GM12873 (cell line): ENCODE measurements around the gene CHMP6.

Experiments
- CTCF ChIP-seq: IDR thresholded peaks from 2 replicates; pipeline ENCODE4 v1.5.1; 2012; ENCODE audit warnings: low read depth, mild to moderate bottlenecking, moderate library complexity, low read length, control low read depth; ENCODE audit not compliant: insufficient read depth; ENCODE audit errors: missing control alignments

The CHMP6 gene

DNA sequence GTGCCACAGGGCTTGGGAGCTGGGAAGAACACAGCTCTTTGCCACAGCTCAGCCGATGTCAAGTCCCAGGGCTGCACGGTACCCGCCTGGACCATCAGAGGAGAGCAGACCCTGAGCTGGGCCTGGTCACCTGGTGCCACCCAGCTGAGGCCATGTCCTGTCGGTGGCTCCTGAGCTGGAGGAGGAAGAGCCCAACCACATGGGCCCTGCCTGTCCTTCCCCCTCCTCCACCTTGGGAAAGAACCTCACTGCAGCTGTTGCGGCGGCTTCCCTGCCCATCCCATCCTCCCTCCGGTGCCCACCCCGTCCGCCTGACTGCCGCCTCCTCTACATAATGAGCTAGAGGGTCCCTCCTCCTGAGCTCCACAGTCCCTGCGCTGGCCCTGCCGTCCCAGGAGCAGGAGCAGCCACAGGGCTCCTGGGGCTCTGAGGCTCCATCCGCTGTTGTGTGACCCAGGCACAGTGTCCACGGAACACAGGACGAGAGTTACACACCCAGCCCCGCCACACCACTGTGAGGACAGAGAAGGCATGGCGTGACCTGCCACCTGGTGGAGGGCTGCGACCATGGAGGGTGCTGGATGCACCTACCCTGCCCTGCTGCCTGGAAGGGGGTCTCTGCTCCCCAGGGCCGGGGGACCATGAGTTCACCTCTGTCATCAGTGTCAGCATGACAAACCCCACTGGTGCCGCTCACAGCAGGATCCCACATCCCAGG, 21.4 kb upstream of the CHMP6 start:
- peak; percentile 82 for TF ChIP-seq CTCF

GRCh38 chr17:80970762-80971703, 20.6 kb upstream of the CHMP6 start:
- no peak for TF ChIP-seq CTCF

- TF ChIP-seq CTCF = no peak
Measured at GRCh38 chr17:80971704-80972304, 19.8 kb upstream of the CHMP6 start.

- no peak for TF ChIP-seq CTCF
Measured at GRCh38 chr17:80976701-80977100, 14.9 kb upstream of the CHMP6 start.

- no peak for TF ChIP-seq CTCF
Measured at GRCh38 chr17:80977172-80977571, 14.5 kb upstream of the CHMP6 start.

DNA sequence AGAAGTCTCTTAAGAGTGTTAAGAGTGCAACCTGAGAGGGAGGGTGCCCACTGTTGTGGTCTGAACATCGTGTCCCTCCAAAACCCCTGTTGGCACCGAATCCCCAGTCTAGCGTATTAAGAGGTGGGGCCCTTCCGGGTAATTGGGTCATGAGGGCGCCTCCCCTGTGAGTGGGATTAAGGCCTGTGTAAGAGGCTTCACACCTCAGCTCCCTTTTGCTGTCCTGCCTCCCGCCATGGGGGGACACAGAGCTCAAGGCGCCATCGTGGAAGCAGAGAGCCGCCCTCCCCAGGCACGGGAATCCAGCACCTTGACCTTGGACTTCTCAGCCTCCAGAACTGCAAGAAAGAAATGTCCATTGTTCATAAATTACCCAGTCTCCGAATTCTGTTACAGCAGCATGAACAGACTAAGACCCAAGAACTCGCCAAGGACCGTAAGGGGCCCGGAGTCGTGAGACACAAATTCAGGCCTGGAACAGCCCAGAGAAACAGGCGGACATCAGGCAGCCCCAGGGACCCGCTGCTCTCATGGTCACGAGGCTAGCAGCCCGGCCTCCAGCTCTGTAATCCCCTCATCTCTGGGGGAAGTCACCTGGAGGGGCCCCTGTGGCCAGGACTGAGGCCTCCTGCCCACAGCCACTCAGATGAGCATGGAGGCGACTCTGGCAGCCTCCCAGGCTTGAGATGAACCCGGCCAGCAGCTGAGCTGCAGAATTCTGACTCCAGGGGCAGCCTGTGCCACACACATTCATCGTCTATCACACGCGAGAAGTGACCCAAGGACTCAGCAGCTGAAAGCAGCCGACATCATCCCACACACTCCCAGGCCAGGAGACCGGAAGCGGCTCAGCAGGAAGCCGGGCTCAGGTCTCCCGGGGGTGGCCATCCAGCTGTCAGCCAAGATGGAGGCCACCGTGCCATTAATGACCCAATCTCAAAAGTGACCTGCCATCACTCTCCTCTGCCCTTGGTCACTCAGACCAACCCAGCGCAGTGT, 12.8 kb upstream of the CHMP6 start:
- TF ChIP-seq CTCF = no peak
